Gastrocnemius medialis (tissue), 4 donors: ENCODE results near the gene SPATA16. TPM values are rescaled to one million over a fixed set of nuclear protein-coding genes. Genes with fewer than 3 reads are reported as not detected.

ENCODE experiments used
- ATAC-seq, 2 donors: fragments of 150-250 bp; one replicate each; pipeline ENCODE4 v1.9.1; 2016
- DNase-seq, 2 donors: peaks; one replicate each; pipeline ENCODE4 v3.0.0-alpha.2; 2019
- H3K27ac ChIP-seq, 4 donors: fragments of 200-600 bp; sonication (generic); 1 replicate in 1 of 4; 2 replicates in 3 of 4; pipeline ENCODE4 v1.5.1; 2016 to 2018; ENCODE audit warnings: mild to moderate bottlenecking in 2 of 4, moderate library complexity in 1 of 4
- H3K27me3 ChIP-seq, 3 donors: fragments of 200-600 bp; sonication (generic) in 2 of 3; 1 replicate in 1 of 3; 2 replicates in 2 of 3; pipeline versions ENCODE4 v1.5.1 to v1.6.0; 2016 to 2019; ENCODE audit warnings: mild to moderate bottlenecking in 1 of 3, moderate library complexity in 1 of 3
- H3K36me3 ChIP-seq, 2 donors: fragments of 200-600 bp; sonication (generic) in 1 of 2; one replicate each; pipeline ENCODE4 v1.5.1; 2017 to 2018
- H3K4me1 ChIP-seq, 2 donors: fragments of 200-600 bp; sonication (generic) in 1 of 2; one replicate each; pipeline ENCODE4 v1.5.1; 2016 to 2017; ENCODE audit warnings: mild to moderate bottlenecking in 2 of 2
- H3K4me3 ChIP-seq, 4 donors: fragments of 200-600 bp; sonication (generic) in 3 of 4; 1 replicate in 1 of 4; 2 replicates in 3 of 4; pipeline ENCODE4 v1.5.1; 2016 to 2019; ENCODE audit warnings: mild to moderate bottlenecking in 2 of 4
- H3K9me3 ChIP-seq, 3 donors: fragments of 200-600 bp; sonication (generic) in 2 of 3; 1 replicate in 1 of 3; 2 replicates in 2 of 3; pipeline ENCODE4 v1.5.1; 2016 to 2019
- POLR2A ChIP-seq, 2 donors: fragments of 450-650 bp; IDR thresholded peaks; one replicate each; pipeline ENCODE4 v1.6.1; 2017; ENCODE audit warnings: antibody characterized with exemption in 2 of 2, mild to moderate bottlenecking in 2 of 2, moderate library complexity in 2 of 2
- in situ Hi-C, 4 donors: fragments of 200-750 bp; cut with MboI; loops; one replicate each; pipeline versions ENCODE4 v1.15.0 to v1.8.0; 2017; ENCODE audit warnings: low sequenced_read_pairs in 4 of 4
- intact Hi-C: fragments of 100-400 bp; cut with DNase I; formaldehyde crosslinking; loops from one replicate; pipeline ENCODE4 v1.15.1; 2023; ENCODE audit warnings: low total_unique reads
- total RNA-seq, 4 donors: library from RNA; depleted of rRNA; stranded (reverse); fragments of >200 nt; gene quantifications; one replicate each; pipeline versions ENCODE4 v1.1.0 to v1.2.3, GENCODE V29; 2016
- TF ChIP-seq, protein P1 (sequence below), 5 experiments: fragments of 450-650 bp in 3 of 5; fragments of 200-600 bp in 2 of 5; sonication (generic) in 2 of 5; IDR thresholded peaks in 4 of 5; conservative IDR thresholded peaks in 1 of 5; 1 replicate in 4 of 5; 2 replicates in 1 of 5; pipeline ENCODE4 v1.5.1; 2016 to 2019; ENCODE audit warnings: antibody characterized with exemption in 5 of 5, mild to moderate bottlenecking in 3 of 5, moderate library complexity in 3 of 5

Gene SPATA16
- total RNA-seq, 4 donors from 2014 or later: not detected

DNA sequence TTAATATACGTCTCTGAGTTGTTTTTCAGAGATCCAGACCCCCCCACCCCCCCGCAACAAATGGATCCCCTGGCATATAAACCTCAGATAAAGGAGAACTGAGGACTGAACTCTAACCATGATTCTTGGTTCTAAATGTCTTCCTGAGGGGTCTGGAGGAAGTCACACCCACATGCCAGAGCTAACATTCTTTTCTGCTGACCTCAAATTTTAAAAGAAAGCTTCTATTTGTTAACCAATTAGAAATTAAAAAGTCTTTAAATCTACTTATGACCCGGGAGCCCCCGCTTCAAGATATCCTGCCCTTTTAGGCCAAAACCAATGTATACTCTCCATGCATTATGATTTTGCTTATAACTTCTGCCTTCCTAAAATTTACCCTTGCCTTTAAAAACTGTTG lies 202.2 kb downstream of the SPATA16 start:
- Histone ChIP-seq H3K36me3 (no peaks in the 10 kb centered on the region), H3K9me3 (no peaks in the 10 kb centered on the region), H3K27me3 (no peaks in the 10 kb centered on the region), H3K4me1 (no peaks in the 10 kb centered on the region), H3K27ac (no peak overlapping the region), H3K4me3 (no peak overlapping the region)
- ATAC-seq (no peak), DNase-seq (no peak)
- TF ChIP-seq POLR2A (IDR thresholded peaks at IDR 0.05): no peak
- TF ChIP-seq, protein P1, sequence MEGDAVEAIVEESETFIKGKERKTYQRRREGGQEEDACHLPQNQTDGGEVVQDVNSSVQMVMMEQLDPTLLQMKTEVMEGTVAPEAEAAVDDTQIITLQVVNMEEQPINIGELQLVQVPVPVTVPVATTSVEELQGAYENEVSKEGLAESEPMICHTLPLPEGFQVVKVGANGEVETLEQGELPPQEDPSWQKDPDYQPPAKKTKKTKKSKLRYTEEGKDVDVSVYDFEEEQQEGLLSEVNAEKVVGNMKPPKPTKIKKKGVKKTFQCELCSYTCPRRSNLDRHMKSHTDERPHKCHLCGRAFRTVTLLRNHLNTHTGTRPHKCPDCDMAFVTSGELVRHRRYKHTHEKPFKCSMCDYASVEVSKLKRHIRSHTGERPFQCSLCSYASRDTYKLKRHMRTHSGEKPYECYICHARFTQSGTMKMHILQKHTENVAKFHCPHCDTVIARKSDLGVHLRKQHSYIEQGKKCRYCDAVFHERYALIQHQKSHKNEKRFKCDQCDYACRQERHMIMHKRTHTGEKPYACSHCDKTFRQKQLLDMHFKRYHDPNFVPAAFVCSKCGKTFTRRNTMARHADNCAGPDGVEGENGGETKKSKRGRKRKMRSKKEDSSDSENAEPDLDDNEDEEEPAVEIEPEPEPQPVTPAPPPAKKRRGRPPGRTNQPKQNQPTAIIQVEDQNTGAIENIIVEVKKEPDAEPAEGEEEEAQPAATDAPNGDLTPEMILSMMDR (IDR thresholded peaks at IDR 0.05 in 4 of 5, conservative IDR thresholded peaks at IDR 0.05 in 1 of 5): no peak
- in situ Hi-C loops (no loop called here), intact Hi-C loops (no loop called here)

- in situ Hi-C loops (no loop called here), intact Hi-C loops (no loop called here)
- Histone ChIP-seq H3K9me3 (no peaks in the 10 kb centered on the region), H3K4me1 (no peaks in the 10 kb centered on the region), H3K36me3 (no peaks in the 10 kb centered on the region), H3K4me3 (no peak overlapping the region), H3K27me3 (no peaks in the 10 kb centered on the region), H3K27ac (no peak overlapping the region)
- TF ChIP-seq POLR2A (IDR thresholded peaks at IDR 0.05): no peak
- TF ChIP-seq, protein P1 (IDR thresholded peaks at IDR 0.05 in 4 of 5, conservative IDR thresholded peaks at IDR 0.05 in 1 of 5): no peak
- ATAC-seq (no peak), DNase-seq (no peak)
Measured at GRCh38 chr3:172931746-172932285, 209.2 kb downstream of the SPATA16 start.

- Histone ChIP-seq H3K27me3 (no peaks in the 10 kb centered on the region), H3K4me3 (no peak overlapping the region), H3K27ac (no peak overlapping the region), H3K36me3 (no peaks in the 10 kb centered on the region), H3K9me3 (no peaks in the 10 kb centered on the region), H3K4me1 (no peaks in the 10 kb centered on the region)
- in situ Hi-C loops: no loop called here
- DNase-seq (no peak), ATAC-seq (no peak)
- TF ChIP-seq, protein P1 (IDR thresholded peaks at IDR 0.05 in 4 of 5, conservative IDR thresholded peaks at IDR 0.05 in 1 of 5): no peak
- no peak for TF ChIP-seq POLR2A (IDR thresholded peaks at IDR 0.05)
- intact Hi-C loops: no loop called here
Measured at GRCh38 chr3:172929451-172929850, 211.6 kb downstream of the SPATA16 start.

DNA sequence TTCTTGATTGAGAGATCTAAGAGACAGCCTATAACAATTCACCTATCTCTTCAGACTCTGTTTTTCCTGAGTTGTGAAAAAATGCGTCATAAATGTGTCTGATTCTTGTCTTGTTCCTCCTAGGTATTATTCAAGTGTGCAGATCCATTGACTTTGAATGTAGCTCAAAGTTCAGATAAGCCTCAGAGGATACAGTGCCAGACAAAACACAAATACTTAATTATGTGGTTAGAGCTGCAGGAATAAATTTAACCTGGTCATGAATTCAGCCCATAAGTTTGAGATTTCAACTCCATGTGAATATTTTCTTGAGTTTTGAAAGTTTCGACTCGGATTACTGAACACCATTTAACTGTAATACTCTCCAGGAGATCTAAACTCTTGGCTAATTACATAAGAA lies 216.5 kb downstream of the SPATA16 start:
- TF ChIP-seq, protein P1 (IDR thresholded peaks at IDR 0.05 in 4 of 5, conservative IDR thresholded peaks at IDR 0.05 in 1 of 5): no peak
- TF ChIP-seq POLR2A (IDR thresholded peaks at IDR 0.05): no peak

GRCh38 chr3:172919297-172919683 lies 221.7 kb downstream of the SPATA16 start:
- Histone ChIP-seq H3K27ac (no peak overlapping the region), H3K4me3 (no peak overlapping the region), H3K27me3 (no peaks in the 10 kb centered on the region), H3K4me1 (peaks cover 0 to 6% of the 10 kb centered on the region in 2 donors), H3K36me3 (no peaks in the 10 kb centered on the region), H3K9me3 (no peaks in the 10 kb centered on the region)
- TF ChIP-seq, protein P1 (IDR thresholded peaks at IDR 0.05 in 4 of 5, conservative IDR thresholded peaks at IDR 0.05 in 1 of 5): no peak
- no peak for TF ChIP-seq POLR2A (IDR thresholded peaks at IDR 0.05)
- DNase-seq (no peak), ATAC-seq (no peak)
- intact Hi-C loops: no loop called here
- in situ Hi-C loops: no loop called here

More for the DNA sequence above, 216.5 kb downstream of the SPATA16 start:
- in situ Hi-C loops (no loop called here), intact Hi-C loops (no loop called here)
- H3K27ac ChIP-seq: no peak overlapping the region
- ATAC-seq (no peak), DNase-seq (no peak)
- no peaks in the 10 kb centered on the region for H3K4me1 ChIP-seq
- H3K4me3 ChIP-seq: no peak overlapping the region
- no peaks in the 10 kb centered on the region for H3K9me3 ChIP-seq
- no peaks in the 10 kb centered on the region for H3K36me3 ChIP-seq
- H3K27me3 ChIP-seq: no peaks in the 10 kb centered on the region
